T-helper 2 cell (primary cell): ENCODE results near the gene SBK3.
"Not testable (repeated sequence)": the region's sequence is repeated elsewhere in the genome, so short reads cannot be mapped to it uniquely, and the experiment has no call there.

Source experiments
- DNase-seq, 5 experiments: peaks; one replicate each; pipeline versions ENCODE4 v3.0.0 to v3.0.0-alpha.2; 2012 to 2022
- total RNA-seq, 2 donors: gene quantifications; one replicate each; lab custom pipeline; 2026; lab: John Stamatoyannopoulos, UW

Gene SBK3
- total RNA-seq = 0 reads per million in 2 donors

- no peak for DNase-seq
These were observed at the start of gene SBK3 for GRCh38 chr19:55545443-55545842. SBK3 (minus strand) TSS chr19:55545543; CDS start chr19:55545543, 0 bp downstream.

GRCh38 chr19:55593096-55593772, 47.9 kb upstream of the SBK3 start:
- no peak for DNase-seq

DNA sequence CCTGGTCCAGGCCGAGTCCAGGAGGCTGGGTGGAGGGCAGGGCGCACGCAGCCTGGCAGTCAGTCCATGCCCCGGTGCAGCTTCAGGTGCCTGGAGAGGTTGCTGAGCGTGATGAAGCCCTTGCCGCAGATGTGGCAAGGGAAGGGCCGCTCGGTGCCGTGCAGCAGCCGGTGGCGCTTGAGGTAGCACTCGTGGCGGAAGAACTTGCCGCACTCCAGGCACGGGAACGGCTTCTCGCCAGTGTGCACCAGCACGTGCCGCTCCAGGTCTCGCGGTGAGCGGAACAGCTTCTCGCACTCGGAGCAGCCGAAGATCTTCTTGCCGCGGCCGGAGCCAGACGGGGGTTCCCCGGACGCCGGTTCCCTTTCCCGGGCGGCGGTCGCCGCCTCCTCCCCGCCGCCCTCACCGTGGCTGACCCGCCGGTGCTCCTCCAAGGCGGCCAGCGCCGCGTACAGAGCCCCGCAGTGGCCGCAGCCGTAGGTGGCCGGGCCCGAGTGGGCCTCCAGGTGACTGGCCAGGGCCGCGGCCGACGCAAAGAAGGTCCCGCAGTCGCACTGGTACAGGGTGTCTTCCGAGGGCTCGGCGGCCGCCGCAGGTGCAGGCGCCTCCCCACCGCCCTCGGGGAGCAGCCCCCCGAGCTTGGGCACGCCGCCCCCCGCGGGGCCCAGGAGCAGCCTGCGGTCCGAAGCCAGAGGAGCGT, 47.2 kb upstream of the SBK3 start:
- DNase-seq = no peak

DNA sequence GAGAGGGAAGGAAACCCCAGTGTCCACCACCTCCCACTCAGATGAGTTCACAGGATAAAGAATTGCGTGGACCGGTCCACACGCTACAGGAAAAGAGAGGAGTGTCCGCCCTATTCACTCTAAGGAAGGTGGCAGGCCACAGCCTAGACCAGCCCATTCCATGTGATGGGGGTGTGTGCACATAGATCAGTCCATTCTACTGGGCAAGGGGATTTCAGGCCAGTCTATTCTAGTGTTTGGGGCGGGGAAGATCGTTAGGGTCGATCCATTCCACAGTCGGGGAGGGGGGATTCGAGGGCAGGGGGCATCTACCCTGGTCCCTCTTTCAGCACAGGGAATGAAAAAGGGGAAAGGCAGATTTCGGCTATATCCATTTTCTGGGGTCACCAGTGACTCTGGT, 46.2 kb upstream of the SBK3 start:
- no peak for DNase-seq

DNA sequence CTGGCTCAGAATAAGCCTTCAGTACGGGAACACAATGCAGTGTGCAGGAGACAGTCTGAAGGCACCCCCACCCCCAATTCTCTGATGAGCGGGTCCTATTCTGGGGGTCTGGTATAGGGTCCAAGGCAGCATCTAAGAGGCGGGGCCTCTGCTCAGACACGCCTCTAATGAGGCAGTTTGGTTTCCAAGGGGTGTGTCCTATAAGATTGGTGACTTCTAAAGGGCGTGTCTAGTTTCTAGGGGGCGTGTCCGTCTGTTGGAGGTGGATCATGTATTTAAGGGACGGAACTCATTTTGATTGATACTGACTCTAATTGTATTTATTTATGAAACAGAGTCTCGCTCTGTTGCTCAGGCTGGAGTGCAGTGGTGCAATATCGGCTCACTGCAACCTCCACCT, 45.3 kb upstream of the SBK3 start:
- peak in 1 of 5 experiments; percentile 34 for DNase-seq

GRCh38 chr19:55590109-55590508, 44.8 kb upstream of the SBK3 start:
- DNase-seq = no peak

DNA sequence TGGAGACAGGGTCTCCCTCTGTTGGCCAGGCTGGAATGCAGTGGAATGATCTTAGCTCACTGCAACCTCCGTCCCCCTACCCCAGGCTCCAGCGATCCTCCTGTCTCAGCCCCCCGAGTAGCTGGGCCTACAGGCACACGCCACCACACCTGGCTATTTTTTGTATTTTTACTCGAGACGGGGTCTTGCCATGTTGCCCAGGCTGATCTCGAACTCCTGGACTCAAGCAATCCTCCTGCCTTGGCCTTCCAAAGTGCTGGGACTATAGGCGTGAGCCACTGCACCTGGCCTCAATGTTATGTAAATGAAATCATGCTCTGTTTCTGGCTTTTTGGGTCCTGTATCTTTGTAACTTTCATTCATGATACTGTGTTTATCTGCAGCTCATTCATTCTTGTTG, 43.4 kb upstream of the SBK3 start:
- DNase-seq = no peak

DNA sequence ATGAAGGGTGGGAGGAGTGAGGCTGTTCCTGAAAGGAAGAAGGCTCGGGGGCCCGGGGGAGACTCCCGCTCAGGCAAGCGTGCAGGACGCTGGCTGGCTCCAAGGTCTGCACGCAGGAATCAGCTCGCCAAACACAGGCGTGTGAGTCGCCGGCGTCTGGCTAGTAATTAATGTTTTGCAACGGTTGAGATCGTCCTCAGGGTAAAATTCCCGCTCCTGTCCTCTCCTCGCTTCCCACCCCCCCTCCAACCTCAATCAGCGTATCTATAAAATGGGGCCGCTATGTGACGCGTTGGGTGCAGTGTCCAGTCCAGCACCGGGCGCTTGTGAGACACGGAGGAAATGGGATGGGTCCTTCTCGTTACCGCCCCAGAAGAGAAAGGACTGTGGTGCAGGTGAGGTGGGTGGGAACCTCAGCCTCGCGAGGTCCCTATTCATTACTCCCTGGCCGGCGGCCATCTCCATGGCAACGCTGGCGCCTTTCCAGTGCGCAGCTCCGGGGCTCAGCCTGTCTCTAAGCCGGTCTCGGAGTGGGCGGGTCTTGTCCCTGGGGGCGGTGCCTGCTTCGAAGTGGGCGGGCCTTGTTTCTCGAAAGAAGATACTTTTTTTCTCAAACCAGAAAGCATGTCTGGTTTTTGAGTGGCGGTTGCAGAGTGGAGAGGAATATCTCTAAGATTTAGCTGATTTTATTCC, 41.8 kb upstream of the SBK3 start:
- peak; percentile 84 to 91 (median 88) for DNase-seq

DNA sequence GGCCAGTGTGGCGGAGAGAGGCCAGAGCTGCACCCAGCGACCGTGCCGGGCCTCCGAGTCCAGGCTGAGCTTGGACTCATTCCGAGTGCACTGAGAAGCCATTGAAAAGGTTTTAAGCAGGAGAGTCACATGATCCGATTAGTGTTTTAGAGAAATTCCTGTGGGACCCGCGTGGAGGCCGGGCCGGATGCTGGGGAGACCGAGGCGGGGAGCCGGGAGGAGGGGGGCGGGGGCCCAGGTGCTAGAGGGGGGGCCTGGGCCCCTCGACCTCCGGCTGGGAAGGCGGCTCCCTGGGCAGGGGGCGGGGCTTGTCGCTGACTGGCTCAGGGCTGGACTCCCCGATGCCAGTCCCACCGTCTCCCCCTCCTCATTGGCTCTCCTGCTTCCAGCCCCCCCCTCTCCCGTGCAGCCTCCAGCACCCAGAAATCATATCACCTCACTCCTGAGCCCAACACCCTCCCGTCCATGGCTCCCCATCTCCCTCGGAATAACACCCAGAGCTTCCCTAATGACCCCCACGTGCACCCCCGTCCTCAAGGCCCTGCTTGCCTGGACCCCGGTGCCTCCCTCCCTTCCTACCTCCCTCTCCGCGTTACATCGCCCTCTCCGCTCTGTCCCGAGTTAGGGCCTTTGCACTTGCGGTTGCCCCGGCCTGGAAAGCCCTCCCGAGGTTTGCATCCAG, 40.5 kb upstream of the SBK3 start:
- peak in 2 of 5 experiments; percentile 27 to 37 for DNase-seq

DNA sequence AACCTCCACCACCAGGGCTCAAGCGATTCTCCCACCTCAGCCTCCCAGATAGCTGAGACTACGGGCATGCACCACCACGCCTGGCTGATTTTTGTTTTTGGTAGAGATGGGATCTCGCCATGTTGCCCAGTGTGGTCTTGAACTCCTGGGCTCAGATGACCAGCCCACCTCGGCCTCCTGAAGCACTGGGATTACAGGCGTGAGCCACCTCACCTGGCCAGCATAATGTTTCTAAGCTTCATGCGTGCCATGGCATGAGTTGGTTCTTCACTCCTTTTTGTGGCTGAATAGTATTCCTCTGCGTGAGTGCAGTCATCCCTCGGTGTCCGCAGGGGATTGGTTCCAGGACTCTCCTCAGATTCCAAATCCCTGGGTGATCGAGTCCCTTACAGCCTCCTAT, 39.5 kb upstream of the SBK3 start:
- no peak for DNase-seq

DNA sequence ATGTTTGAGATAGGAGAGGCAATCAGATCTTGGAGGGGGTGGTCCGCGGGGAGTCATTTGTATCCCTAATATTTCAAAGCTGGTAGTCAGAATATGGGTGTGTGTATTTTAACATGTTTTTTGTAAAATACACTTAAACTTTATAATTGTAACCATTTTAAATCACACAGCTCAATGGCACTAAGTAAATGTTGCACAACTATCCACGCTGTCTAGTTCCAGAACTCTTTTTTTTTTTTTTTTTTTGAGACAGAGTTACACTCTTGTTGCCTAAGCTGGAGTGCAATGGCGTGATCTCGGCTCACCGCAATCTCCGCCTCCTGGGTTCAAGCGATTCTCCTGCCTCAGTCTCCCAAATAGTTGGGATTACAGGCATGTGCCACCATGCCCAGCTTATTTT, 38.6 kb upstream of the SBK3 start:
- not testable (repeated sequence) for DNase-seq

DNA sequence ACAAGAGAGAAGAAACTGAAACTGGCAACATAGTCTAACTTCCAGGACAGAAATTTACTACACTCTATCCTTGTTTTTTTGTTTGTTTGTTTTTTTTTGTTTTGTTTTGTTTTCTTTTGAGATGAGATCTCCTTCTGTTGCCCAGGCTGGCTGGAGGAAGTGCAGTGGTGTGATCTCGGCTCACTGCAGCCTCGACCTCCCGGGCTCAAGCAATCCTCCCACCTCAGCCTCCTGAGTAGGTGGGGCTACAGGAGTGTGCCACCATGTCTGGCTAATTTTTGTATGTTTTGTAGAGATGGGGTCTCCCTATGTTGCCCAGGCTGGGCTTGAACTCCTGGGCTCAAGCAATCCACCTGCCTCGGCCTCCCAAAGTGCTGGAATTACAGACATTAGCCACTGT, 36.9 kb upstream of the SBK3 start:
- not testable (repeated sequence) for DNase-seq

DNA sequence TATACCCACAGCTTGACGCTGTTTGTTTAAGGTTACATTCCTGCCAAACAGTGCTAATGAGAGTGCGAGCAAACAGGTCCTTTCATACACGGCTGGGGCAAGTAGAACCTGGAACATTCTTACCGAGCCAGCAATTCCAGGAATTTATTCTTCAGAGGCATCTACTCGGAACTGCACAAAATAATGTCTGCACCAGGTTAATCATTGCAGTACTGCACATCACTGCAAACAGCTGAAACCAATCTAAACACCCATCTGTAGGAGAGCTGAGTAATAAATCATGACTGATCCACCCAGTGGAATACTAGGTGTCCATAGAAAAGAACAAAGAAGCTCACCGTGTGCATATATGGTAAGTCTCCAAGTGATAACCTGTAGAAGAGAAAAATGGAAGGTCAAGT, 36.5 kb upstream of the SBK3 start:
- DNase-seq = no peak

GRCh38 chr19:55581145-55581822, 35.9 kb upstream of the SBK3 start:
- peak in 1 of 5 experiments; percentile 38 for DNase-seq

DNA sequence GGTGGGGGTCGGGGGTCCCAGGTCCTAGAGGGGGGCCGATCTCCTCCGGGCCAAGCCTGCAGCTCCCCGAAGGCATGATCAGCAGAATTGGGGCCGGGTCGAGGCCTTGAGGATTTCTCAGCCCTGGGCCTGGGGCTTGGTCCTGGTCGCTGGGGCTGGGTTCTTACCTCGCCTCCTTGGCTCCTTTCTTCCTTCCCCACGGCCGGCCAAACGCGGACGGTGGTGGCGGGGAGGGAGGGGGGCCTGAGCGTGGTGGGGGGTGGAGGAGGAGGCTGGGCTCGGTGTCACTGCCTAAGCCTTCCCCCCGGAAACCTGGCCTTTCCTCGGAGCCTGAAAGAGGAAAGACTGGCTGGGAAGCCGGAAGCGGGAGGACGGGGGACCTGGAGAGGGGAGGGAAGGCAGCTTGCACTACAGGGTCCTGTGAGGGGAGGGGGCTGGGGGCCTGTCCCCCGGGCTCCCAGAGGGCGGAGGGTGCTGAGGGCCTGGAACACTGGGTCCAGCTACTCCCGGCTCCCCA, 35.3 kb upstream of the SBK3 start, which contains the start of gene ZNF579:
Gene ZNF579, minus strand, starts transcription at position 221 of the 517 bp plus-strand sequence. CDS start 1,209 bp downstream, outside the sequence.
- DNase-seq = peak; percentile 27 to 86 (median 57)

DNA sequence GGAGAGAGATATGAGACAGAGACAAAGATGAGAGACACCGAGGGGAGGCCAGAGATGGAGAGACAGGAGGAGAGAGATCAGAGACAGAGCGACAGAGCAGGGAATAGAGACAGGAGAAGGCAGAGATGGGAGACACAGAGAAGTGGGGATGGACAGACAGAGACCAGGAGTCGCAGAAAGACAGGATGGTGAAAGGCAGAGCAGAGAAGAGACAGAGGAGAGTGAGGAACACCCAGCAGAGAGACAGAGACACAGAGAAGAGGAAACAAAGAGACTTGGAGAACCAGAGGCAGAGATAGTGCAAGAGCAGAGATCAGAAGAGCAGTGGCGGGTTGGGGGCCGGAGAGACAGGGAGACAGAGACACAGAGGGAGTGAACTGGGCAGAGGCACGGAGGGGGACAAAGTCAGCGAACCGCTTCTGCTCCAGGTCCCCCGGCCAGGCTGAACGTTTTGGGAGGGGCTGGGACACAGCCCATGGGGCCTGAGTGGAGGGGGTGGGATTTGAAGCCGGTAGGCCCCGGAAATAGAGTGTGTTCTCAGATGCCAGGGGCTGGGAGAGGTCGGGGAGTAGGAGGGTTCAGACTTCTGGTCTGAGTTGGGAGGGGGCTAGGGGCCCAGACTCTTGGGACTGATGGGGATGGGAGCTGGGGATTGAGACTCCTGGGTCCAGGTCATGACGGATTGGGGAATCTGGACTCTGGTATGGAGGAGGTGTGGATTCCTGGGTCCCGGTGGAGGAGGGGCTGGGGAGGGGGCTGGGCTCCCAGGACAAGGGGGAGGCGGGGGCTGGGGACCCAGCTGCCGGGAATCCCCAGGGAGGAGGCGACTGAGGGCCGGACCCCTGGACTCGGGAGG, 34.7 kb upstream of the SBK3 start:
- no peak for DNase-seq

DNA sequence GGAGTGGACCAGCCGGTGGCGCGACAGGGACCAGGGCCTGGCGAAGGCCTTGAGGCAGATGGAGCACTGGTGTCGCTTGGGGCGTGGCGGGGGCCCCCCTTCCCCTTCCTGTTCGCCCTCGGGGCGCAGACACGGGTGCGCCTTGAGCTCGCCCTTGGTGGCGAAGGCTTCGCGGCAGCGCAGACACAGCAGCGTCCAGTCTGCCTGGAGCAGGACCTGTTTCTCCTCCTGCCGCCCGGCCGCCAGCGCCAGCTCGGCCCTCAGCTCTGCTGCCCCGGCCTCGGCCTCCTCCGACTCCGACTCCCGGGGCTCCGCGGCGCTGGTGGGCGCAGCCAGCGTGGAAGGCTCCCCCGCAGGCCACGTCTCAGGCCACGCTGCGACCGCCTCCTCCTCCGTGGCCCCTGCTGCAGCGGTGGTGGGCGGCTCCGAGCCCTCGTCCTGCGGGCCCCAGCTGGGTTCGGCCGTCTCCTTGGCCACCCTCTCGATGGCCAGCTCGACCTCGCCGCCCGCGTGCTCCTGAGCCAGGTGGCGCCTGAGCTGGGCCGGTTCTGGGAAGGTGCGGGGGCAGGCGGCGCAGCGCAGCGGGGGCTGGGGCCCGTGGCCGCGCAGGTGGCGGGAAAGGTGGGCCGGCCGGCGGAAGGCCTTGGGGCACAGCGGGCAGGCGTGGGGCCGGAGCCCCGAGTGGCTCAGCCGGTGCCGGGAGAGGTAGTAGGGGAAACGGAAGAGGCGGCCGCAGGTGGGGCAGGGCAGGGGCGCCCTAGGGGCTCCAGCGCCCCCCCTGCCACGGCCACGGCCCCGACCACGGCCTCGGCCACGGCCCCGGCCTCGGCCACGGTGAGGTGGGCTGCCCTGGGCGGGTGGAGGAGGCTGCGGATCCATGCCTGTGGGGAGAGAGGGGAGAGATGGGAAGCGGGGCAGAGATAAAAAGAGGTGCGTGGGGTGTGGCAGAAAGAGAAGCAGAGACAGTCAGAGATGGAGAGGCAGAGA, 33.7 kb upstream of the SBK3 start:
- DNase-seq = no peak

GRCh38 chr19:55578031-55578760, 32.9 kb upstream of the SBK3 start:
- no peak for DNase-seq

DNA sequence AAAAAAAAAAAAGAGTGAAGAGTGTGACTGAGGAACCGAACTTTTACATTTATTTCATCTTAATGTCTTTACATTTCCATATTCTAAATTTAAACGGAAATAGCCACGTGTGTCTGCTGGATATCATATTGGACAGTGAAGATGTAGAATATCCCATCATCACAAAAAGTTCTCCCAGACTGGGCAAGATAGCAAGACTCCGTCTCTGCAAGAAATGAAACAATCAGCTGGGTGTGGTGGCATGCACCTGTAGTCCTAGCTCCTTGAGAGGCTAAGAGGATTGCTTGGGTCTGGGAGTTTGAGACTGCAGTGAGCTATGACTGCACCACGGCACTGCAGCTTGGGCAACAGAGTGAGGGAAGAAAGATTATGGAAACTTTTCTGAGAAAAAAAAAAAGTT, 31.4 kb upstream of the SBK3 start:
- no peak for DNase-seq
